T-helper 1 cell treated with Interleukin-12 subunit alpha and Interleukin-12 subunit beta and Interleukin-4 antibody, amounts not matched to agents 30 ng/mL and 1 ng/mL, for 36 hours (primary cell): ENCODE measurements around the gene TSEN54. TPM values are rescaled to one million over a fixed set of nuclear protein-coding genes. Genes with fewer than 3 reads are reported as not detected.
"Not testable (repeated sequence)": the region's sequence is repeated elsewhere in the genome, so short reads cannot be mapped to it uniquely, and the experiment has no call there.

Source experiments
- intact Hi-C: fragments of 100-400 bp; cut with micrococcal nuclease; formaldehyde crosslinking; loops from one replicate; pipeline ENCODE4 v1.15.1; 2024
- total RNA-seq: library from RNA; stranded (reverse); gene quantifications from 2 replicates; pipeline ENCODE4 v1.2.3, GENCODE V29; 2022

Gene TSEN54
- 65.2 and 65.9 TPM in 2 replicates for total RNA-seq

DNA sequence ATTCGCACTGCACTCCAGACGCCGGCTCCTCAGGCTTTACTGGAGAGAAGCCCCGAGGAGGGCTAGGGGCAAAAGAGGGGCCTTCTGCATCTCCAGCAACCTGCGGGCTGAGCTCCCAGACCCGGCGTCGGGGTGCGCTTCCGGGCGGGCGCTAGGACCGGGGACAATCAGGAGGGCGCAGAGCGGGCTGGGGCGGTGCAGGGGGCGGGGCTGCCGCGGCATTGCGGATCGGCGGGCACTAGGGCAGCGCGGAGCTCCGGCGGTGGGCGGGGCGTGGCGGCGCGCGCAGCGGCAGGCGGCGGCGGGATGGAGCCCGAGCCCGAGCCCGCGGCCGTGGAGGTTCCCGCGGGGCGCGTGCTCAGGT, at the start of gene TSEN54:
TSEN54 (plus strand) TSS at position 274 of the 364 bp plus-strand sequence; CDS start at position 307, 33 bp downstream.
- intact Hi-C loops, result loop anchor here (1.0 to 10.0 kb wide), 12 partner anchors 9 to 531 kb away; partner anchors contain the start of genes CDR2L, GRB2, LLGL2 and MIF4GD

DNA sequence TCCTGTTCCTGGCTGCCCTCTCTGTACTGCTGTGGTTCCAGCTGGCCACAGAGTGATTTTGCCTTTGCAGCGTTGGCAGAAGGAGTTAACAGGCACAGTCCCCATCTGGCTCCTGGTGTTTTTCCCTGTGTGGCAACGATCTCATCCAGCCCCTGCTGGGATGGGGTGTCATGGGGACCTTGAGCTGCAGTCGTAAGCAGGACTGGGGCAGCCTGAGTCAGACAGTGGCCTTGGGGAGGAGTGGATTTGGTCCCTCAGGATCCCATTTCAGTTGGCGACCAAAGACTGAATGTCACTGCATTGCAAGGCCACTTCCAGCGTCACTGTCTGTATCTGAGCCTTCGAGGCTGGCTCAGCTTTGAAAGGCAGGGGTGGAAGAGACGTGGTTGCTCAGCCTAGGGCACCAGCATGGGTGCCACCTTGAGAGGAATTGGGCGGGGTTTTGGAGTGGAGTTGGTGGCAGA, 48.0 kb upstream of the TSEN54 start:
- intact Hi-C loops, result no loop called here

DNA sequence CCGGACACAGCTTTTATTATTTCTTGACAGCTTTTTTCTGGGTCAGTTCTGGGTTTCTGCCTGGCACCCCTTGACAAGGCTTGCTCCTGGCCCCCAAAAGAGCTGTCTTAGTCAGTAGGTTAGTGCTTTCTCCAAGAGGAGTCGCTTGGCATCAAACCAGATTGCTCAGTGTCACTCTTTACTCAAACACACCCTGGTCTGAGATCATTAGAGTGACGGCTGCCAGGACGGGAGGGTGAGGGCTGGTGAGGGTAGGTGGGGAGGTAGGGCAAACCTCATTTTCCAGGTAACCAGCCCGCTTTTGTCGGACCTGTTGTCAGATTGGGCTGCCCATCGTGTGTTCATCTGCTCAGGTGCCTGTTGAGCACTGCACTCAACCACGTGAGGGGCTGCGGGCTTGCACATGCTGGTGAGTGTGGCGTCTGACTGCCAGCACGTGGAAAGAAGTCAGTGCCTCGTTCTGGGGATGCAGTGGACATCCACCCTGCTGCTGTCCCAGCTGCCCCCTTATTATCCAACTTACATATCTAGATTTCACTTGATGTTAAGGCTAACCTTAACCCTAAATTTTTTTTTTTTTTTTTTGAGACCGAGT, 47.5 kb upstream of the TSEN54 start:
- intact Hi-C loops, result no loop called here

DNA sequence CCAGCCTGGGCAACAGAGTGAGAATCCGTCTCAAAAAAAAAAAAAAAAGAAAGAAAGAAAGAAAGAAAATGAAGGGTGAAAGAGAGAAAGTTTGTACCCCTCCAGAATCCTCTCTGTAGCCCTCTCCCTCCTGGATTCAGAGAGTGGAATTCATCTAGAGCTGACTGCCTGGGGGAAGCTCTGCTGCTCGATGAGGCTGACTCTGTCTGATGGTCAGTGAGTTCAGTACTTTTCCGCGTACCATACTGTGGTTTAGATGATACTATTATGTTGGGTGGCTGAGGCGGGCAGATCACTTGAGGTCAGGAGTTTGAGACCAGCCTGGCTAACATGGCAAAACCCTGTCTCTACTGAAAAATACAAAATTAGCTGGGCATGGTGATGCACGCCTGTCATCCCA, 45.1 kb upstream of the TSEN54 start:
- intact Hi-C loops, result no loop called here

DNA sequence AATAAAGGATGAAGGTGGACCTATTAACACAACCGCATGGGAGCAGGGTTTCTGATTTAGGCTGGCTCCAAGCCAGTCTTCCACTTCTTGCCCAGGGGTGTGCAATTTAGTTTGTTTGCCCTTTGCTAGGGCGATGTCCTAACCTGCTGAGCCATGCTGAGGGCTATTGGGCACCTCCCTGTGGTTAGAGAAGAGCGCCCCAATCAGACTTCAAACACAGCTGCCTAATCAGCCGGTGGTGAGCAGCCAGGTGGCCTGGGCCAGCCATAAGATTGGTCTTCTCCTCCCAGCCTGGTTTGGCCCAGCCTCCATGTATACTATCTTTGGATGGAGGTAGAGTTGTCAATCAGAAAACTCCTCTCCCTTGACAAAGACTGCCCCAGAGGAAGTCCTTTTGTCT, 44.2 kb upstream of the TSEN54 start:
- intact Hi-C loops, result no loop called here

DNA sequence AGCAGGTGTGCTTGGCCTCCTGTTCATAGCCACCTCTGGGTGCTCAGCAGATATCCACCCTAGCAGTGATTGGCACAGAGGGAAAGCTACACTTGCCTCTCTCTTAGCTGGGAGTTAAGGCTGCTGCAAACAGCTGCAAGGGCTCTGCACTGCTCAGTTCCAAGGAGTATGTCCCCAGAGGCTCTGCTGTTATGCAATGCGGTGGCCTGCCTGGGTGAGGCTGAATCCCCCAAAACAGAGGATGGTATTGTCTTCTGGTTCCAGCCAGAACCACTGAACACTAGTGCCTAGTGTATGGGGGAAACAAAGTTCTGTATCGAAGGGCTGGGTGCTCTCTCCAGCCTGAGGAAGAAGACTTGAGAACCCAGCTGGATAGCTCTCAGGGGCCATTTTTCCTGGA, 43.1 kb upstream of the TSEN54 start:
- intact Hi-C loops, result no loop called here

DNA sequence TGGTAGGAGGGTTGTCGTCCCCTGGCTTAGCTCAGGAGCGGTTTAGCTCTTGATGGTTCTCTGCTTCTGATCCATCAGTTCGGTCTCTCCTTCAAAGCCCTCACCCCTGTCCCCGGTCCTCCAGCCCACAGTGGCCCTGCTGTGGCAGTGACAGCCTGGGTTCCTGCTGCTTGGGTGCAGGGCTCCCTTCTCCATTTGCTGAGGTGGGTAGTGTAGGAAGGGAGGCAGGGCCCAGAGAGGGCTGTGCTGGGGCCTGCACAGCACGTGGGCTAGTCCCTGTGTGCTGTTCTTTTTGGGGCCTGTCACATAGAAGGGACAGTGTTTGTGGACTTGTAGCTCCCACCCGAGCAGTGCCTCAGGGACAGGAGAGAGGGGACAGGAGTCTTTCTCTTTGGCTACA, 41.6 kb upstream of the TSEN54 start:
- intact Hi-C loops, result no loop called here

DNA sequence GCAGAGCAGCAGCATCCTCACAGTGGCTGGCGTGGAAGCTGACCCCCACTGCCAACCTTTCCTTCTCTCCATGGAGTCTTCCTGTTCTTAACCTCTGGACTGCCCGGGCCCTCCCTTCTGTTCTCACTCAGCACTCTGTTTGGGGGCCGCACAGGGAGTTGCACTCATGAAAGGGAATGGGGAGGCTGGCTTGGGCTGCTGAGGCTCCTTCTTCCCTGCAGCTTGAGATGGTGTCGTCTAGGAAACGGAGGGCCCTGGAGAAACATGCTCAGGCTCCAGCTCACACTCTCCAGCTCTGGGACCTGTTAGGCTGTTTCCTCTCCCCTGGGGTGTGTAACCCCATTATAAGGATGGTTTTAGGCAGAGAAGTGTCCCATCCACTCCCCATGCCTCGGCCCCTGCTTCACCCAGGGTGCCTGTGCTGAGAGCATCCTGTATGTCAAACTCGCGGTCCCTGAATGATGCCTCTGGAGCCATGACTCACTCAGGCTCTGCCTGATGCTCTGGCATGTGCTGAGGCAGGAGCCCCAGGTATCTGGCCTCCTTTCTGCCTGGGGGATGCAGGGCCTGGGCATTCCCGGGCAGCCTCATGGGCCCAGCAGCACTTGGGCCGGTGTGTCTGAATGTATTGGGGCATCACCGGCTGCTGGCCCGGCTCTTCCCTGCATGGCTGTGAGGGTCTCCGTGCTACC, 41.0 kb upstream of the TSEN54 start:
- intact Hi-C loops, result no loop called here

DNA sequence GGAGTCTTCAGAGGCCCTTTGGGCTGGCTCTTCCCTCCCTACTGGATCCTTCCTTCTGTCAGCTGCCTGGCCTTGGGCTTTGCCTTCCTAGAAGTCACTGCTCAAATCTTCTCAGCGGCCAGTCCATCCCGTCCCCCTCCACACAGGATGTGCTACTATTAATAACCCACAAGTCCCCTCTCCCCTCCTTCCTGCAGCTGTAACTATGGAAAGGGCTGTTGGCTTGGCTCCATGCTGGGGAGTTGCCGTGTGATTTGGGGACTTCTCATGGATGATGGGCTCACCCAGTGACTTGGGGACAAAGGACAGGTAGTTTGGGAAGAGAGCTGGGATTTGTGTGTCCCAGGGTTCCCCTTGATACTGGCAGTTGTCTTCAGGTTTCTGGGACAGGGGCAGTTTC, 40.5 kb upstream of the TSEN54 start:
- intact Hi-C loops, result no loop called here

DNA sequence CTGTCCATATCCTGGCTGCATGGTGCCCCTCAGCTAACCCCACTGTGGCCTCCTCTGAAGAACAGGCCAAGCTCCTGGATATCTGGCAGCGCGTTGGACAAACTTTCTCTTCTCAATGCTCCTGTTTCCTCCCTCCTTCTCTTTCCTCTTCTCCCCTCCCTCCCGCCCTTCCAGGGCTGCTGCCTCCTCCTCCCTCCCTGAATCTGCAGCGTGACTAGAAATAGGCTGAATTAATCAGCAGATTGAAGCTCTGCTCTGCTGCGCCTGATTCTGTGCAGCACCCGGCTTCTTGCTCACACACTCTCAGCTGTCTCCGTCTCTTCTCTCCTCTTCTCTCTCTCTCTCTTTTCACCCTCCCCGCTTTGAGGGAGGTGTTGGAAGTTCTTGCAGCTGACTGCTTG, 40.1 kb upstream of the TSEN54 start:
- intact Hi-C loops, result no loop called here

DNA sequence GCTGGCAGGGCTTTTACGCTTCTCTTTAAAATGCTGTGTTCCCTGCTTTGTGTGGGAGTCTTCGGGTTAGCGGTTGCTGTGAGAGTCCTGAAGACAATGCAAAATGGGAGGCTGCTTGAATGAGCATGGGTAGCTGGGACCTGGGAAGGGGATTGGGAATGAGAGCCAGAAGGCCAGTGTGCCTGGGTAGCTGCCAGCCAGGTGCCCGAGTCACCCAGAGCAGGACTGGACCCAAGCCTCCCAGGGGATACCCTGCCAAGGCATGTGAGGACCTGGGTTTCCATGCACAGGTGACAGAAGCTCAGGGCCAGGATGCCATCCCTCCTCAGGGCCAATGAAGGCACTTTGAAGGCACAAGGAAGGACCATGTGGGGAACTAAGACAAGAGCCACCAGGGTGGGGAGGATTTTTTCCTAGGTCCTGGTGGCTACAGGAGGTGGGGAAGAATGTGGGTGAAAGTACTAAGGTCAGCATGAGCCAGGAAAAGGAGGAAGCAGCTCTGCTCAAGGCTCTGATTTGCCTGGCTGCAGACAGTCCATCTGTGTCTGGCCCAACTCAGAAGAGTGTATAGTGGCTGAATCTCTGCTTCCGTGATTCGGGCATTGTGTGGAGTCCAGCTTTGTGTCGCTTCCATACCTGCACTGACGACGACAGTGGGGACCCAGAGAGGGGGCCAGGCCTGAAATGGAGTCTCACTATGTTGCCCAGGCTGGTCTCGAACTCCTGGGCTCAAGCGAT, 39.4 kb upstream of the TSEN54 start:
- intact Hi-C loops, result no loop called here

DNA sequence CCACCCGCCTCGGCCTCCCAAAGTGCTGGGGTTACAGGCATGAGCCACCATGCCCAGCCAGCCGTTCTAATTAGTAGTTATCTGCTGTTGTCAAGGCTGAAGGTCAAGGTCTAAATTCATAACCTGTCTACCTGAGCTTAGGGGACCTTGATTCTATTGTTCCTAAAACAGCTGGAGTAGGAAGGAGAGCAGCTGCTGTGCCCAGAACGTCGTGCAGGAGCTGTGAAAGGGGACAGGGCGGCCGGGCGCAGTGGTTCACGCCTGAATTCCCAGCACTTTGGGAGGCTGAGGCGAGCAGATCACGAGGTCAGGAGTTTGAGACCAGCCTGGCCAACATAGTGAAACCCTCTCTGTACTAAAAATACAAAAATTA, 38.9 kb upstream of the TSEN54 start:
- intact Hi-C loops, result not testable (repeated sequence)

DNA sequence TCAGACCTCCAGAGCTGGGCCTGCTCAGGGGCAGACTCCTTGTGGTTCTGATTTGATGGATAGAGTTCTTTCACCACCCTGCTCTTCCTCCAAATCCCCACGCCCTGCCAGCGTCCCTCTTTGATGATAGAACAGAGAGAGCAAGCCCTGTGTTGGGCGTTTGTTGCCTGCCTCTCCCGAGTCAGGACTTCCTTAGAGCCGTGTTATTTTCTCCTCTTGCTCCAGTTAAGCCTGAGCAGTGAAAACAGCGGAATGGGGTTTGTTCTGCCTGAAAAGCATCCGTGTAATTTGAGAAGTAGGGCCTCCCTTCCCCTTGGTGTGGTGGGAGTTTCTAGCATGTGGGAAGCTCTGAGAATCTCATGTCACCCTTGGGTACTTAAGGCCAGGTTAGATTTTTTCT, 37.8 kb upstream of the TSEN54 start:
- intact Hi-C loops, result no loop called here

DNA sequence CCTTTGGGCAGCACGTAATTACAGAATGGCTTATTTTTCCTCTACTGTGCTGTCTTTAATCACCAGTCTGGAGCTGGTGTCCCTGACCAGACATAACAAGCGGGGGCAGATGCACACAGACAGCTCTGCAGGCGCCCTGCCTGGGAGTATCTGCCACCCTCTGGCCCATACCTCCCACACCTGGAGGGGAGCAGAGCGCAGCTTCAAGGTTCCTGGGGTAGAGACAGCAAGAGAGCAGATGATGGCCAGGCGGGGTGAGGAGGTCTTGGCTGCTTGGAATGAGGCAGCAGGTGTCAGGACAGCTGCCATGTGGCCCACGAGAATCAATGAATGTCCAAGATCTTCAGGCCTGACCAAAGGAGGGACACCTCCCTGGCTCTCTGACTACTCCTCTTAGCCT, 36.0 kb upstream of the TSEN54 start:
- intact Hi-C loops, result no loop called here

DNA sequence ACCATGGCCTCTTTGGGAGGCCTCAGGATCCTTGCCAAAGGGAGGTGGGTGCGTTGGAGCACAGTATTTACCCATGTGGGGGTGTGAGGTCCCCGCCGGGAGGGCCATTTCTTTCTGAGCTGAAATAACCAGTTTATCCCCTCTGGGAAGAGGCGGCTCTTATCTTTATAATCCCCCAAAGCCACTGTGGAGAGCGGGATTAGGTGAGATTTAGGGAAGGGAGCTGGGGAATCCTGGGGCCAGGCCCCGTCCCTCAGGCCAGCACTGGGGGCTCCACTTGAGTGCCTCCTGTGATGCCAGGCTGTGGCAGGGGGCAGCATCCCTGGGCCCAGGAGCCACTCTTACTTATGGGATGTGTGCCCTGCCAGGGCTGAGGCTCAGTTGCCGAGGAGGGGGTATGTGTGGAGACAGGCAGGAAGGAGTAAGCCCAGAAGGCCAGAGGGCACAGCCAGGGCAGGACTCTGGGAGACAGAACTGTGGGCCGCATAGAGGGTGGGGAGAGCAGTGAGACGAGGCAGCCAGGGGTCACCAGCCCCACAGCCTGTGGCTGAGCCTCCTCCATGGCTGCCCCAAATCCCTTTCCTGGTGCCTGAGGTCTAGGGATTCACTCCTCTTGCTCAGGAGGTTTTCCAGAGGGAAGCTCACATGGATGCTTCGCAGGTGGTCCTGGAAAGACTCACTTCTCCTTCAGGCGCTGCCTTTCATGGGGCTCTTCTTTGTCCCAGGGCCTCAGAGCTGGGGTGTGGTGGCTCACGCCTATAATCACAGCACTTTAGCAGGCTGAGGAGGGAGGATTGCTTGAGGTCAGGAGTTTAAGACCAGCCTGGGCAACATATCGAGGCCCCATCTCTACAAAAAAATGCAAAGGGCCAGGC, 34.9 kb upstream of the TSEN54 start:
- intact Hi-C loops, result no loop called here

DNA sequence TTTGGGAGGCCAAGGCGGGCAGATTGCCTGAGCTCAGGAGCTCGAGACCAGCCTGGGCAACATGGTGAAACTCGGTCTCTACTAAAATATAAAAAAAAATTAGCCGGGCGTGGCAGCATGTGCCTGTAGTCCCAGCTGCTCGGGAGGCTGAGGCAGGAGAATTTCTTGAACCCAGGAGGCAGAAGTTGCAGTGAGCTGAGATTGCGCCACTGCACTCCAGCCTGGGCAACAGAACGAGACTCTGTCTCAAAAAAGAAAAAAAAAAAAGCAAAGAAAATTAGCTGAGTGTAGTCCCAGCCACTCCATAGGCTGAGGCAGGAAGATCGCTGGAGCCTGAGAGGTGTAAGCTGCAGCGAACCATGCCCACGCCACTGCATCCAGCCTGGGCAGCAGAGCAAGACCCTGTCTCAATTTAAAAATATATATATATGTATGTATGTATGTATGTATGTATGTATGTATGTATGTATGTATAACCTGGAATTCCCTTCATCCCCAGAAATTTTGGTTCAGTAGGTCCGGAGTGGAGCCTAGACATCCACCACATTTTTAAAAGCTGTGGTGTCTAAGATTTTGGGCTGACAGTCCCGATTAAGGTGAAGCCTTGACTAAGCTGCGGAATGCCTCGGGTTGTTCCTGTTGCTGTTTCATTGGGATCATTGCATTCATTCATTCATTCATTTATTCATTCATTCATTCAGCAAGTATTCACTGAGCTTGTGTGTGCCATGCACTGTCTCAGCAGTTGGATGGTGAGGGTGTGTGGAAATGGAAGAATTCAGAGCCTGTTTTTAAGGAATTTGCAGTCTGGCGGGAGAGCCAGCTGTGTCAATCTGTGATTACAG, 34.0 kb upstream of the TSEN54 start:
- intact Hi-C loops, result no loop called here

DNA sequence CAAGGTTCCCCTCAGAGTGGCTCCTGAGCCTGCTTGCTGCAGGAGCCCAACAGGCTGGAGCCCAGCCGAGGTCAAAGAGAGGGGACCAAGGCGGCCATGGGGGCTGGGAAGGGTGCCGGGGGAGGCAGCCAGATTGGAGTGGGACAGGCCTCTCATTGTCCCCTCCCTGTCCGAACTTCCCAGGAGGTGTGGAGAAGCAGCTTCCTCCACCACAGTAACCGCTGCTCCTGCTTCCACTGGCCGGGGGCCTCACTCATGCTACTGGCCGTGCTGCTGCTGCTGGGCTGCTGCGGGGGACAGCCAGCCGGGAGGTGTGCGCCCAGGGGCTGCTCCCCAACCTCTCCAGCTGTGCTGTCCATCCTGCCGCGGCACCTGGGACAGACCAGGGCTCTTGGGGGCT, 30.6 kb upstream of the TSEN54 start:
- intact Hi-C loops, result loop anchor here (2.0 kb wide), 1 partner anchor 59 kb away; no protein-coding TSS in a partner anchor

DNA sequence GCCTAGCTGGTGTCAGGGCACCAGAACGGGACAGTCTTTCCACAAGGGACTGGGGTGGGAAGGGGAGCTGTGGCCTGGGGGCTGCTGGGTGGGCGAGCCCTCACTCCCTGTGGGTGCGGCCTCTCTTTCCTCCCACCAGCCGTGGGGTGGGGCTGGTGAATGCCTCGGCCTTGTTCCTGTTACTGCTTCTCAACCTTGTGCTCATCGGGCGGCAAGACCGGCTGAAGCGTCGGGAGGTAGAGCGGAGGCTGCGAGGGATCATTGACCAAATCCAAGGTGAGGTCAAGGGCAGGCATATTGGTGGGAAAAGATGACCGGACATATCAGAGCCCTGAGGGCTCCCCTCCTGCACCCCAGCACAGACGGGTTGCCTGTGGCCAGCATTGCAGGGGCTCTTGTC, 30.2 kb upstream of the TSEN54 start:
- intact Hi-C loops, result loop anchor here (2.0 kb wide), 1 partner anchor 59 kb away; no protein-coding TSS in a partner anchor

DNA sequence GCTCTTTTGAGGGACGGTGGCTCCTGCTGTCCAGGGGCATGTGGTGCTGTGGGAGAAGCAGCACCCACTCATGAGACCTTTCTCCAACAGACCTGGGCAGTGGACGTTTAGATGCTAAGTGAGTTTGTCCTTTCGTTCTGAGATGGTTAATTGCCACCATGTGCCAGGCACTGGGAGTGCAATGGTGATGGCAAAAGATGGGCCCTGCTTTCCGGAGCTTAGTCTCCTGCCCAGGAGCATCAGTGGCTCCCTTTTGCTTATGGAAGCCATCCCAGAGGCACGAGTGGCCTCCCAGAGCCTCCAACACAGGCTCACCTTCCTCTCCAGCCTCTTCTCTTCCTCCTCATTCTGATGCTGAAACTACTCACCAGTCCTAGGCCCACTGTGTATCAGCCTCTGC, 29.4 kb upstream of the TSEN54 start:
- intact Hi-C loops, result loop anchor here (2.0 kb wide), 1 partner anchor 60 kb away; no protein-coding TSS in a partner anchor

DNA sequence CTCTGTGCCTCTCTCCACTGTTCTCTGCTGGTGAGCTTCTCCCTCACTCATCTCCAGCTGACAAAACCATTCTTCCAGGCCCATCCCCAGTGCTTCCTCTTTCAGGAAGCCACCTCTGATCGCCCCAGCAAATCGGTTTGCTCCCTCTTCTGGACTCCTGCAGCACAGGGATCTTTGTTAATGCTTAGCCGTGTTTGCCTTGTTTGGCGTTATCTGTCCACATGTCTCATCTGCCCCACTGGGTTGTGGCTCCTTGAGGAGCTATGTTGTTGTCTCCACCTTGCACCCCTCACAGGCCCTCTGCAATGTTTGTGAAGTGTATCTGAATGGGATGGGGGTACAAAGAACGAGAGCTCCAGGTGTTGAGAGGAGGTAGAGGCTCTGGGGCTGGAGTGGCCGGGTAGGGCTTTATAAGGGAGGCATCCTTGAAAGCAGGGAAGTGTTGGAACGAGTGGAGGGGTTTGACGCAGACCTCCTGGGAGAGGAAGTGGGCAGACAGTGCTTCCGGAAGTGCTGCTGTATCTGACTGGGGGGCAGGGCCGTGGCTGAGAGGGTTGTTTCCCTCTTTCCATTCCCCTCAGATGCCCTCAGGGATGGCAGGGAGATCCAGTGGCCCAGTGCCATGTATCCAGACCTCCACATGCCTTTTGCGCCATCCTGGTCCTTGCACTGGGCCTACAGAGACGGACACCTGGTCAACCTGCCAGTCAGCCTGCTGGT, 28.8 kb upstream of the TSEN54 start:
- intact Hi-C loops, result loop anchor here (2.0 kb wide), 1 partner anchor 61 kb away; no protein-coding TSS in a partner anchor
